GM23338 (cell line): ENCODE results near the gene CYSRT1. TPM values are rescaled to one million over a fixed set of nuclear protein-coding genes. Genes with fewer than 3 reads are reported as not detected.

Experiments
- ATAC-seq: fragments of 200-7000 bp; cut with Tn5 transposase; 3 replicates; pipeline ENCODE4 v1.9.1; 2020
- DNase-seq: peaks from one replicate; pipeline ENCODE4 v3.0.0-alpha.2; 2015; ENCODE audit warnings: low spot score
- H2AFZ ChIP-seq: fragments of 200-600 bp; sonication (generic); 2 replicates; pipeline ENCODE4 v1.8.0; 2016; ENCODE audit warnings: antibody characterized with exemption, mild to moderate bottlenecking, moderate library complexity
- H3F3A ChIP-seq: fragments of 200-600 bp; sonication (generic); replicated peaks from 2 replicates; pipeline ENCODE4 v1.8.0; 2017; ENCODE audit warnings: antibody characterized with exemption, mixed run types, low read depth
- H3K27ac ChIP-seq: fragments of 200-600 bp; sonication (generic); 2 replicates; pipeline ENCODE4 v1.6.1; 2016; ENCODE audit warnings: low read depth
- H3K27me3 ChIP-seq: fragments of 200-600 bp; sonication (generic); 2 replicates; pipeline ENCODE4 v1.8.0; 2016; ENCODE audit warnings: mild to moderate bottlenecking, mixed run types, moderate library complexity; ENCODE audit not compliant: insufficient read depth
- H3K36me3 ChIP-seq: fragments of 200-600 bp; sonication (generic); 2 replicates; pipeline ENCODE4 v1.8.0; 2016; ENCODE audit warnings: mild to moderate bottlenecking; ENCODE audit not compliant: insufficient read depth
- H3K4me1 ChIP-seq: fragments of 200-600 bp; sonication (generic); 2 replicates; pipeline ENCODE4 v1.8.0; 2016; ENCODE audit warnings: mild to moderate bottlenecking, moderate library complexity; ENCODE audit not compliant: insufficient read depth
- H3K4me2 ChIP-seq: fragments of 200-600 bp; sonication (generic); 2 replicates; pipeline ENCODE4 v1.7.1; 2017; ENCODE audit warnings: mixed run types
- H3K4me3 ChIP-seq: fragments of 200-600 bp; sonication (generic); 2 replicates; pipeline ENCODE4 v1.6.1; 2016; ENCODE audit warnings: mixed run types
- H3K79me2 ChIP-seq: fragments of 200-600 bp; sonication (generic); replicated peaks from 2 replicates; pipeline ENCODE4 v1.8.0; 2017; ENCODE audit warnings: mild to moderate bottlenecking; ENCODE audit not compliant: insufficient read depth
- H3K9me2 ChIP-seq: fragments of 200-600 bp; sonication (generic); 2 replicates; pipeline ENCODE4 v1.8.0; 2017; ENCODE audit not compliant: insufficient read depth
- H4K20me1 ChIP-seq: fragments of 200-600 bp; sonication (generic); replicated peaks from 2 replicates; pipeline ENCODE4 v1.8.0; 2017; ENCODE audit warnings: mild to moderate bottlenecking; ENCODE audit not compliant: insufficient read depth
- H3K27ac Mint-ChIP-seq: 2 replicates; pipeline ENCODE4 v1.8.0; 2020; ENCODE audit warnings: inconsistent platforms, mild to moderate bottlenecking, moderate library complexity, mixed read lengths
- H3K27me3 Mint-ChIP-seq: 3 replicates; pipeline ENCODE4 v1.8.0; 2022; ENCODE audit warnings: low read depth, mild to moderate bottlenecking, moderate library complexity, mixed read lengths, inconsistent platforms; ENCODE audit not compliant: insufficient read depth, poor library complexity
- H3K36me3 Mint-ChIP-seq: 3 replicates; pipeline ENCODE4 v1.8.0; 2021; ENCODE audit warnings: low read depth, mild to moderate bottlenecking, inconsistent platforms, moderate library complexity, mixed read lengths
- H3K4me1 Mint-ChIP-seq: 3 replicates; pipeline ENCODE4 v1.8.0; 2020; ENCODE audit warnings: mild to moderate bottlenecking, inconsistent platforms, mixed read lengths
- H3K4me3 Mint-ChIP-seq: 3 replicates; pipeline ENCODE4 v1.8.0; 2021; ENCODE audit warnings: moderate library complexity, mild to moderate bottlenecking, inconsistent platforms, mixed read lengths
- H3K9me3 Mint-ChIP-seq: 3 replicates; pipeline ENCODE4 v1.8.0; 2020; ENCODE audit warnings: moderate library complexity, mild to moderate bottlenecking, inconsistent platforms, mixed read lengths
- CREB1 ChIP-seq: fragments of 250-450 bp; sonication (Bioruptor Pico); IDR thresholded peaks from 2 replicates; pipeline ENCODE4 v1.5.0; 2020; ENCODE audit warnings: low read depth, mild to moderate bottlenecking, moderate library complexity
- CTCF ChIP-seq, 2 experiments: fragments of 200-600 bp in 1 of 2; sonication (generic) in 1 of 2; conservative IDR thresholded peaks; 2 replicates each; pipeline versions ENCODE4 v1.5.1 to v1.6.1; 2016 to 2017; ENCODE audit warnings: antibody characterized with exemption in 2 of 2, low read depth in 2 of 2, mild to moderate bottlenecking in 2 of 2, moderate library complexity in 1 of 2
- EZH2 ChIP-seq: fragments of 200-600 bp; sonication (generic); IDR thresholded peaks from one replicate; pipeline ENCODE4 v1.8.0; 2017; ENCODE audit warnings: antibody characterized with exemption, mild to moderate bottlenecking, low read depth; ENCODE audit not compliant: unreplicated experiment
- EZH2phosphoT487 ChIP-seq: fragments of 200-600 bp; sonication (generic); IDR thresholded peaks from one replicate; pipeline ENCODE4 v1.8.1; 2018; ENCODE audit warnings: antibody characterized with exemption; ENCODE audit not compliant: unreplicated experiment
- JUNB ChIP-seq: IDR thresholded peaks from one replicate; pipeline ENCODE4 v1.6.1; 2016; ENCODE audit warnings: antibody characterized with exemption; ENCODE audit not compliant: unreplicated experiment
- NANOG ChIP-seq: IDR thresholded peaks from 2 replicates; pipeline ENCODE4 v1.6.1; 2016; ENCODE audit warnings: antibody characterized with exemption, borderline replicate concordance
- POLR2AphosphoS5 ChIP-seq: IDR thresholded peaks from 2 replicates; pipeline ENCODE4 v1.6.1; 2016; ENCODE audit warnings: antibody characterized with exemption, low read depth
- REST ChIP-seq: IDR thresholded peaks from one replicate; pipeline ENCODE4 v1.6.1; 2018; ENCODE audit warnings: antibody characterized with exemption; ENCODE audit not compliant: unreplicated experiment
- STAT1 ChIP-seq: IDR thresholded peaks from one replicate; pipeline ENCODE4 v1.6.1; 2016; ENCODE audit warnings: antibody characterized with exemption; ENCODE audit not compliant: unreplicated experiment
- ZNF114 ChIP-seq: fragments of 250-450 bp; sonication (Bioruptor Pico); IDR thresholded peaks from 2 replicates; pipeline ENCODE4 v1.5.0; 2020; ENCODE audit warnings: mild to moderate bottlenecking, moderate library complexity
- ZNF331 ChIP-seq: fragments of 250-450 bp; sonication (Bioruptor Pico); IDR thresholded peaks from 2 replicates; pipeline ENCODE4 v1.5.0; 2020; ENCODE audit warnings: low read depth, mild to moderate bottlenecking, moderate library complexity
- ZNF462 ChIP-seq: fragments of 250-450 bp; sonication (Bioruptor Pico); IDR thresholded peaks from 2 replicates; pipeline ENCODE4 v1.5.0; 2020; ENCODE audit warnings: mild to moderate bottlenecking, moderate library complexity
- polyA plus RNA-seq: library from polyadenylated mRNA; unstranded; fragments of >200 nt; fragmentation: Nextera tagmentation; extraction: Ambion mirVana; gene quantifications from 2 replicates; pipeline ENCODE4 v1.2.1, GENCODE V29; 2016
- total RNA-seq: library from RNA; depleted of rRNA; stranded (reverse); fragments of >200 nt; shearing (Covaris generic); gene quantifications from 2 replicates; pipeline ENCODE4 v1.2.3, GENCODE V29; 2014
- TF ChIP-seq, protein P1 (sequence below): IDR thresholded peaks from 2 replicates; pipeline ENCODE4 v1.6.1; 2016; ENCODE audit warnings: antibody characterized with exemption

The CYSRT1 gene
- total and polyA plus RNA-seq, 2 experiments from 2014 or later, result 2.0 to 3.2 TPM

- no peak overlapping the region for H3K27ac Mint-ChIP-seq
- no peaks in the 10 kb centered on the region for H3F3A ChIP-seq
- no peaks in the 10 kb centered on the region for H3K9me3 Mint-ChIP-seq
These were observed 5.1 kb downstream of the CYSRT1 start for GRCh38 chr9:137229903-137230704.

More at GRCh38 chr9:137229903-137230704, 5.1 kb downstream of the CYSRT1 start:
- Histone ChIP-seq H3K79me2 (no peaks in the 10 kb centered on the region), H3K27me3 (no peaks in the 10 kb centered on the region), H3K4me1 (no peaks in the 10 kb centered on the region), H3K4me3 (no peak overlapping the region), H3K36me3 (no peaks in the 10 kb centered on the region), H4K20me1 (no peaks in the 10 kb centered on the region), H3K4me2 (no peak overlapping the region), H3K9me2 (no peaks in the 10 kb centered on the region), H2AFZ (no peak overlapping the region), H3K27ac (no peak overlapping the region)
- H3K27me3 Mint-ChIP-seq, result peaks cover 3% of the 10 kb centered on the region
- no peak overlapping the region for H3K4me3 Mint-ChIP-seq
- DNase-seq (no peak), ATAC-seq (no peak)
- no peaks in the 10 kb centered on the region for H3K36me3 Mint-ChIP-seq
- H3K4me1 Mint-ChIP-seq, result peaks cover 3% of the 10 kb centered on the region; the same call in 2 of the 3 replicates
- TF ChIP-seq NANOG (no peak), JUNB (no peak), STAT1 (no peak), CREB1 (CRISPR knock-in tag) (no peak), ZNF331 (no peak), ZNF114 (CRISPR knock-in tag) (no peak), ZNF462 (CRISPR knock-in tag) (no peak), CTCF (conservative IDR thresholded peaks at IDR 0.05; ENCODE audit: low read depth in 2 of 2) (no peak), POLR2AphosphoS5 (no peak), EZH2phosphoT487 (no peak), REST (no peak), EZH2 (no peak)
- TF ChIP-seq, protein P1, sequence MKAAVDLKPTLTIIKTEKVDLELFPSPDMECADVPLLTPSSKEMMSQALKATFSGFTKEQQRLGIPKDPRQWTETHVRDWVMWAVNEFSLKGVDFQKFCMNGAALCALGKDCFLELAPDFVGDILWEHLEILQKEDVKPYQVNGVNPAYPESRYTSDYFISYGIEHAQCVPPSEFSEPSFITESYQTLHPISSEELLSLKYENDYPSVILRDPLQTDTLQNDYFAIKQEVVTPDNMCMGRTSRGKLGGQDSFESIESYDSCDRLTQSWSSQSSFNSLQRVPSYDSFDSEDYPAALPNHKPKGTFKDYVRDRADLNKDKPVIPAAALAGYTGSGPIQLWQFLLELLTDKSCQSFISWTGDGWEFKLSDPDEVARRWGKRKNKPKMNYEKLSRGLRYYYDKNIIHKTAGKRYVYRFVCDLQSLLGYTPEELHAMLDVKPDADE, result no peak
